ENCODE results near the gene SLC43A3.

Gene SLC43A3

GRCh38 chr11:57408771-57409170 lies 18.1 kb downstream of the SLC43A3 start:
- no peak for TF ChIP-seq CTCF (IDR thresholded peaks at IDR 0.05; ENCODE audit: unreplicated experiment in 3 of 3)
- no peaks in the 10 kb centered on the region for H3K9me3 Mint-ChIP-seq
- peaks cover 44% of the 10 kb centered on the region for H3K36me3 Mint-ChIP-seq (ENCODE audit: low read depth)
- H3K4me1 Mint-ChIP-seq: no peaks in the 10 kb centered on the region
- no peak overlapping the region for H3K4me3 Mint-ChIP-seq
- no peak overlapping the region for H3K27ac Mint-ChIP-seq
- no peaks in the 10 kb centered on the region for H3K27me3 Mint-ChIP-seq (ENCODE audit: low read depth)

GRCh38 chr11:57407941-57408475 lies 18.9 kb downstream of the SLC43A3 start:
- Mint-ChIP-seq H3K27ac (no peak overlapping the region), H3K27me3 (ENCODE audit: low read depth) (no peaks in the 10 kb centered on the region), H3K36me3 (ENCODE audit: low read depth) (peaks cover 36% of the 10 kb centered on the region), H3K9me3 (no peaks in the 10 kb centered on the region), H3K4me1 (no peaks in the 10 kb centered on the region), H3K4me3 (no peak overlapping the region)
- TF ChIP-seq CTCF (IDR thresholded peaks at IDR 0.05; ENCODE audit: unreplicated experiment in 3 of 3): no peak

GRCh38 chr11:57407010-57407920 lies 19.7 kb downstream of the SLC43A3 start:
- H3K4me1 Mint-ChIP-seq: no peaks in the 10 kb centered on the region
- H3K27me3 Mint-ChIP-seq (ENCODE audit: low read depth): no peaks in the 10 kb centered on the region
- TF ChIP-seq CTCF (IDR thresholded peaks at IDR 0.05; ENCODE audit: unreplicated experiment in 3 of 3): no peak

GRCh38 chr11:57406337-57406904 lies 20.5 kb downstream of the SLC43A3 start:
- H3K27me3 Mint-ChIP-seq (ENCODE audit: low read depth): peaks cover under 1% of the 10 kb centered on the region
- H3K4me1 Mint-ChIP-seq: no peaks in the 10 kb centered on the region
- H3K36me3 Mint-ChIP-seq (ENCODE audit: low read depth): peaks cover 33% of the 10 kb centered on the region
- no peaks in the 10 kb centered on the region for H3K9me3 Mint-ChIP-seq
- TF ChIP-seq CTCF (IDR thresholded peaks at IDR 0.05; ENCODE audit: unreplicated experiment in 3 of 3): no peak
- no peak overlapping the region for H3K4me3 Mint-ChIP-seq
- no peak overlapping the region for H3K27ac Mint-ChIP-seq

More at GRCh38 chr11:57407010-57407920, 19.7 kb downstream of the SLC43A3 start:
- H3K36me3 Mint-ChIP-seq (ENCODE audit: low read depth): peaks cover 33% of the 10 kb centered on the region
- H3K9me3 Mint-ChIP-seq: no peaks in the 10 kb centered on the region
- no peak overlapping the region for H3K27ac Mint-ChIP-seq
- no peak overlapping the region for H3K4me3 Mint-ChIP-seq

GRCh38 chr11:57405271-57405860 lies 21.6 kb downstream of the SLC43A3 start:
- H3K36me3 Mint-ChIP-seq (ENCODE audit: low read depth): peaks cover 28% of the 10 kb centered on the region

More at GRCh38 chr11:57405271-57405860, 21.6 kb downstream of the SLC43A3 start:
- Mint-ChIP-seq H3K4me3 (no peak overlapping the region), H3K4me1 (no peaks in the 10 kb centered on the region), H3K9me3 (no peaks in the 10 kb centered on the region), H3K27ac (no peak overlapping the region), H3K27me3 (ENCODE audit: low read depth) (peaks cover 9% of the 10 kb centered on the region)
- no peak for TF ChIP-seq CTCF (IDR thresholded peaks at IDR 0.05; ENCODE audit: unreplicated experiment in 3 of 3)
